Psoas muscle (tissue), 8 donors: Measurements from ENCODE around the gene UMPS. TPM values are rescaled to one million over a fixed set of nuclear protein-coding genes. Genes with fewer than 3 reads are reported as not detected.

Experiments used
- ATAC-seq, 4 donors: fragments of 200-7000 bp; cut with Tn5 transposase; one replicate each; pipeline ENCODE4 v1.9.1; 2020; ENCODE audit warnings: moderate library complexity in 3 of 4, mild to moderate bottlenecking in 2 of 4
- DNase-seq, 2 donors: peaks; one replicate each; pipeline ENCODE4 v3.0.0-alpha.2; 2020
- H3K27ac ChIP-seq: fragments of 200-600 bp; one replicate; pipeline ENCODE4 v1.8.0; 2022
- H3K27me3 ChIP-seq, 3 donors: fragments of 200-600 bp in 1 of 3; one replicate each; pipeline versions ENCODE4 v1.6.1 to v1.8.0; 2013 to 2022; ENCODE audit warnings: low read length in 2 of 3, mild to moderate bottlenecking in 2 of 3, moderate library complexity in 1 of 3; ENCODE audit not compliant: insufficient read depth in 3 of 3
- H3K36me3 ChIP-seq, 2 donors: fragments of 200-600 bp in 1 of 2; one replicate each; pipeline versions ENCODE4 v1.6.1 to v1.8.0; 2013 to 2022; ENCODE audit warnings: low read depth in 1 of 2, mild to moderate bottlenecking in 1 of 2, moderate library complexity in 1 of 2; ENCODE audit not compliant: insufficient read depth in 1 of 2
- H3K4me1 ChIP-seq: fragments of 200-600 bp; one replicate; pipeline ENCODE4 v1.8.0; 2022
- H3K4me3 ChIP-seq: fragments of 200-600 bp; one replicate; pipeline ENCODE4 v1.8.0; 2022; ENCODE audit warnings: mild to moderate bottlenecking
- H3K9me3 ChIP-seq: fragments of 200-600 bp; one replicate; pipeline ENCODE4 v1.8.0; 2022
- CTCF ChIP-seq: fragments of 200-600 bp; IDR thresholded peaks from one replicate; pipeline ENCODE4 v1.8.0; 2022; ENCODE audit warnings: antibody characterized with exemption
- WGBS, 3 donors: extraction: QIAGEN DNeasy Blood & Tissue Kit; methylation state at CpG; one replicate each; pipeline versions ENCODE4 v1.1.6 to v1.1.7; 2013; 5-methylcytosine and 5-hydroxymethylcytosine counted together
- intact Hi-C, 2 donors: fragments of 100-400 bp; cut with DNase I; formaldehyde crosslinking; loops; one replicate each; pipeline versions ENCODE4 v1.11.0 to v1.14.2; 2022
- polyA plus RNA-seq, 3 donors: library from polyadenylated mRNA; stranded (reverse); fragments of 200-250 nt; gene quantifications; one replicate each; pipeline ENCODE4 v1.2.3, GENCODE V29; 2013
- total RNA-seq, 4 donors: library from RNA; stranded (reverse); fragmentation: NEBNext Ultra II Directional in 2 of 4; extraction: Animal tissue kit (Norgen Biotek cat#: 25700) in 2 of 4; gene quantifications; one replicate each; pipeline versions ENCODE4 v1.2.1 to v1.2.4, GENCODE V29; 2021 to 2023
- donor health status: healthy with polysubstance abuse.
- donor health status: DM: no; HTN: no; CAD: no; lungs with moderate emphysema.
- donor health status: Bipolar disorder and iron deficiency.
- donor health status: healthy.
- donor health status: DM: yes; HTN: yes; CAD: no.
- donor health status: DM: no; HTN: no; CAD: no.
- donor health status: DM: no; HTN: no; CAD: no.
- donor health status: DM: yes; HTN: yes; CAD: no.

The UMPS gene
- total and polyA plus RNA-seq, 7 donors = 3.6 to 9.2 (median 6.5) TPM

- no peak for TF ChIP-seq CTCF
- DNase-seq (no peak), ATAC-seq (no peak)
- no peaks in the 10 kb centered on the region for H3K9me3 ChIP-seq
- H3K4me1 ChIP-seq = peaks cover 8% of the 10 kb centered on the region
- no peaks in the 10 kb centered on the region for H3K27me3 ChIP-seq
- intact Hi-C loops = no loop called here
- WGBS, 3 donors = 92 to 95% (median 92%) methylated on average over 15 of the region's 15 CpGs
- H3K36me3 ChIP-seq = peaks cover 0 to 61% of the 10 kb centered on the region in 2 donors
- no peak overlapping the region for H3K27ac ChIP-seq
- H3K4me3 ChIP-seq = no peak overlapping the region
These were observed 33.5 kb downstream of the UMPS start for GRCh38 chr3:124763644-124764358.

GRCh38 chr3:124764746-124765145, 34.5 kb downstream of the UMPS start:
- Histone ChIP-seq H3K27ac (no peak overlapping the region), H3K36me3 (peaks cover 0 to 68% of the 10 kb centered on the region in 2 donors), H3K4me3 (no peak overlapping the region), H3K4me1 (peaks cover 8% of the 10 kb centered on the region), H3K27me3 (no peaks in the 10 kb centered on the region), H3K9me3 (no peaks in the 10 kb centered on the region)
- DNase-seq (no peak), ATAC-seq (no peak)
- intact Hi-C loops = no loop called here
- no peak for TF ChIP-seq CTCF
- 74 to 84% (median 79%) methylated on average over 5 of the region's 5 CpGs for WGBS, 3 donors

GRCh38 chr3:124765197-124765840, 35.1 kb downstream of the UMPS start:
- no peak overlapping the region for H3K4me3 ChIP-seq
- ATAC-seq (no peak), DNase-seq (no peak)
- no peaks in the 10 kb centered on the region for H3K9me3 ChIP-seq
- peaks cover 0 to 68% of the 10 kb centered on the region in 2 donors for H3K36me3 ChIP-seq
- H3K27ac ChIP-seq = no peak overlapping the region
- H3K27me3 ChIP-seq = no peaks in the 10 kb centered on the region
- no peak for TF ChIP-seq CTCF
- WGBS, 3 donors = 85 to 91% (median 86%) methylated on average over 5 of the region's 5 CpGs
- intact Hi-C loops = no loop called here
- peaks cover 8% of the 10 kb centered on the region for H3K4me1 ChIP-seq

GRCh38 chr3:124766113-124767095, 36.2 kb downstream of the UMPS start:
- 84 to 94% (median 93%) methylated on average over 16 of the region's 16 CpGs for WGBS, 3 donors
- peaks cover 0 to 68% of the 10 kb centered on the region in 2 donors for H3K36me3 ChIP-seq
- intact Hi-C loops = no loop called here

More at GRCh38 chr3:124766113-124767095, 36.2 kb downstream of the UMPS start:
- Histone ChIP-seq H3K27ac (no peak overlapping the region), H3K9me3 (no peaks in the 10 kb centered on the region), H3K27me3 (no peaks in the 10 kb centered on the region), H3K4me3 (no peak overlapping the region), H3K4me1 (peaks cover 18% of the 10 kb centered on the region)
- ATAC-seq (no peak), DNase-seq (no peak)
- no peak for TF ChIP-seq CTCF
